Stimulated activated CD4-positive, alpha-beta T cell treated with anti-CD3 and anti-CD28 coated beads, Interleukin-4, amount 100 ng/mL, for 24 hours (primary cell): ENCODE measurements around the gene COLEC12.

Source experiments
- DNase-seq: peaks from one replicate; pipeline ENCODE4 v3.0.0-alpha.2; 2020

Gene COLEC12

GRCh38 chr18:505483-506122 is 5.1 kb upstream of the COLEC12 start:
- no peak for DNase-seq

GRCh38 chr18:501406-501714 is 859 bp upstream of the COLEC12 start:
- no peak for DNase-seq

GRCh38 chr18:499776-500631 is 497 bp downstream of the COLEC12 start:
- no peak for DNase-seq

- DNase-seq = no peak
Measured at GRCh38 chr18:498931-499775, 1.3 kb downstream of the COLEC12 start.

DNA sequence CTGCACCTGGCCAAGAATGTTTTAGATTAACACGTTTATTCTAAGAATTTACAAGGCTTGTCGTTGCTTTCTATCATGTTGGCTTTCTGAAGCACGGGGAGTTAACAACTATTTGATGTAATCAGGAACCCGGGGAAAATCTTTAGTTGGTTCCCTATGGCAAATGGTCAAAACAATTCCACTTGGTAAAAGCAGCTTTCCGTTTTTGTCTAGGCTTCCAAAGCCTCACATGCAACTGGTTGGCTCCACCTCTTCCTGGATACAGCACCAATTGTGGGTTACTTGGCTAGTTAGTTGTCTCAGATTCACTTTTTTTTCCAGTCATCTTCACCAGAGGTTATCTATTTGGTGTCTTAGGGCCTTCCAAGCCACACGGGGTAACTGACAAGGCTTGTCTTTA is 2.8 kb downstream of the COLEC12 start:
- DNase-seq = no peak

- no peak for DNase-seq
Measured at GRCh38 chr18:495452-495851, 5.0 kb downstream of the COLEC12 start.

DNA sequence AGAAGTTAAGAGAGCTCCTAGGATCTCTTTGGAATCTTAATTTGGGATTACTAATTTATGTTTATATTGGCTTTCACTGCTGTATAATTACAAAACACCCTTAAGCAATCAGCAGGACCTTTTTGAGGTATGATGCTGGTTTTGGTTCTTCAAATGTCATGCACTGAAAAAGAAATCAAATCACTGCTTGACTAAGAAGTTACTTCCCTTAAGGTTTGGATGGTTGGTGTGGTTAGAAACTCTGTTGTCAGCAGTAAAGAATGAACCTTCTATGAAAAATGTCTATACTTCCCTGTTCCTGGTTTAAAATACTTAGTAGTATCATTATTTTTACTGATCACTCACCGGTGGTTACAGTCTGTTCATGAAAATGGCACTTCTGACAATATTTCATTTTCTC is 5.5 kb downstream of the COLEC12 start:
- DNase-seq = no peak

GRCh38 chr18:493986-494983 is 6.2 kb downstream of the COLEC12 start:
- no peak for DNase-seq

GRCh38 chr18:492451-492850 is 8.1 kb downstream of the COLEC12 start:
- no peak for DNase-seq

- DNase-seq = no peak
Measured at GRCh38 chr18:490624-491023, 9.9 kb downstream of the COLEC12 start.

- no peak for DNase-seq
Measured at GRCh38 chr18:490024-490366, 10.5 kb downstream of the COLEC12 start.

GRCh38 chr18:489244-490023 is 11.1 kb downstream of the COLEC12 start:
- no peak for DNase-seq

DNA sequence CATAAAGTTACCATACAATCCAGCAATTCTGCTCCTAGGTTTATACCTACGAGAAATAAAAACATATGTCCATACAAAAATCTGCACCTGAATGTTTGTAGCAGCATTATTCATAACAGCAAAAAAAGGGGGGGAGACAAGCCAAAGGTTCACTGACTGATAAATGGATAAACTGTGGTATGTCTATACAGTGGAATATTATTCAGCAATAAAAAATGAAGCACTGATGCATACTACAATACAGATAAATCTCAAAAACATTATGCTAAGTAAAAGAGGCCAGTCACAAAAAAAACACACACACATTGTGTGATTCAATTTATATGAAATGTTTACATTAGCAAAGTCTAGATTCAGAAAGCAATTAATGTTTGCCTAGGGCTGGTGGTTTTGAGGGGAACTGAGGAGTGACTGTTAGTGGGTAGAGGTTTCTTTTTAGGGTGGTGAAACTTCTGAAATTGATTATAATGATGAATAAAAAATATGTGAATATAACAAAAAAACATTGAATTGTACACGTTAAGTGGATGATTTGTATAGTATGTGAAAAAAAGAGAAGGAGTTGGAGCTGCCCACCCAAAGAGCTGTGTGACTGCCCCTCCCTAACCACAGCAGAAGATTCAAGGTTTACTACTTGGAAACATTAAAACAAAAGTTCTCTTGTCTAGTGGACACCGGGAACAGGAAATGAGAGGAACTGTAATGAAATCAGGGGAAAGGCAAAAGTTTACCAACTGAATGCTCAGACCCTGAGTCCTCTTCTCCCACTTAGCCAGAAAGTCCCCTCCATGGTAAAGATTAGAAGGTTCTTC is 13.4 kb downstream of the COLEC12 start:
- DNase-seq = no peak

DNA sequence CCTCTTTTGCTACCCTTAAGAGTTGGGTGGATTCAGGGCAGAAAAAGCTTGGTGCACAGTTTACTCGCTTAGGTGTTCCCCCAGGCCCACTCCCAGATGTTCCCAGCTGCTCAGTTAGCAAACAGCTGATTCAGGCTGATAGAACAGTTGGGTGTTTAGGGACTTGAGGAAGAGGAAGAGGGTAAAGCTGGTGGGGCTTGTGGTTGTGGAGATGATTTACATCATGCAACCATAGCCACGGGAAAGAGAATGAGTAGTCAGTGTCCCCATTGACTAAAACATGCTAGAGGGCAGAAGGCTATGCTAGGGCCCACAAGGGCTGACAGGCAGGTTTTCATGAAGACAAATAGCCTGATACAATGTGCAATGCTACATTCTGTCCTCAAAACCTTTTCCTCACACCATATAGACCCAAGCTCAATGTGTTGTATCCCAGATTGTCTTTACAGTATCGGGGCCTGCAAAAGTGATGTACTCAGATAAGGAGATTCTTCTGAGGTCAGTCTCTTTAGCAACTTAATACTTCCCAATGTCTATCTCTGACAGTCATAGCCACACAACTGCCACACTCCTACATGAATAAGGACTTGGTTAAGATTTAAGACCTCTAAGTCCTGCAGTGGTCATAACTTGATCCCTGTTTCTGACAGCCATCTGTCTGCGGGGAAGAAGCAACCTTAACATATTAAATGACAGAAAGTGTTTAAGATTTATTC is 15.6 kb downstream of the COLEC12 start:
- DNase-seq = no peak

GRCh38 chr18:478681-479080 is 21.8 kb downstream of the COLEC12 start:
- DNase-seq = no peak

DNA sequence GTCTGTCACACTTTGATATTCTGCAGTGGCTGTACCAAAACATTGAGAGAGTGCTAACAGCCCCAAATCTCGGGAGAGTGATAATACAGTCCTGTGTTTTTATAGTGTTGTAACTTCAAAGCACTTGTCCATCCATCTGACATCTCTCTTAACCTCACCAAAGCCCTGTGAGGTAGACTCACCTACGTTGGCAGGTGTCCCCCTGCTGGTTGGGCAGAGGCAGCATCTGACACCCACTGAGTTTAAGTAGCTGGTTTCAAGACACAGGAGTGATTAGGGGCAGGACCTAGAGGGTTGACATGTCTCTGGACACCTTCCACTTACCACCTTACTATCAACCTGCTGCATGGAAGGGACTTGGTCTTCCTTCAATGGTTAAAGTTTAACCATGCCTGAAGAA is 22.9 kb downstream of the COLEC12 start:
- DNase-seq = no peak

GRCh38 chr18:476251-476664 is 24.2 kb downstream of the COLEC12 start:
- DNase-seq = no peak

DNA sequence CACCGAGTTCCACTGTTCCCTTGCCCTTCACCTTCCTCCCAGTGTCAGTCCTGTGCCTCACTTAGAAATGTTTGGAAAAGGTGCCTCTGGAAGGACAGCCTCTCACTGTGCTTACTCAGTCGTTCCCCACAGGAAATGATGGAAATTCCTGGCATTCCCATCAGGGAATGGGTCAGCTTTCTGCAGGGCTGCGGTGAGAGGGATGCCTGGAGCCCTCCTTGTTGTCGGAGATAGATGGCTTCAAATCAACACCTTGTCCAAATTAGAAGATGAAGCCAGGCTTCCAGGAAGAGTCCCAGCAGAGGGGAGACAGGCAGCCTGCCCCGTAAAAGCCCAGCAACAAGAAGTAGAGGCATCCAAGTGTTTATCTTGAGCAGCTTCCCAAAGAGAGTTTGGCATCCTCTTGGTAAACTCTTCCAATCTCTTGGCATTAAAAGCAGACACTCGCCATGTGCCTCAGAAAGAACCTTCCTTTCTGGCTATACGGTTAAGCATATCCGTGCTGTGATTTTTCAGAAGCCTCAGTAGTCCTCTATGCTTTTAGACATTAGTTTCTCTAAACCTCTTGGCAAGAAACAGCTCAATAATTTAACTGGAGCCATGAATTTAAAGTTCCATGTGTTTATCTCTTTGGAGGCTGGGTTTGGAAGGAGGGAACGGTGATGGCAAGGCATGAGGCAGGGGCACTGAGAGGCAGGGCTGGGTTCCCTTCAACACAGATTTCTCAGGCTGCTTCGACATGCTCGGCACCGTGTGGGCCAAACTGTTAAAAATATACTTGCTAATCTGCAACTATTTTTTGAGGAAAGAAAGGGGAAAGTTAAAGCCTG is 25.1 kb downstream of the COLEC12 start:
- DNase-seq = no peak

GRCh38 chr18:474416-474815 is 26.1 kb downstream of the COLEC12 start:
- DNase-seq = no peak
